Effector memory CD4-positive, alpha-beta T cell (primary cell): ENCODE measurements around the gene CACNA2D3.

ENCODE experiments used
- DNase-seq, 3 donors: peaks; one replicate each; pipeline ENCODE4 v3.0.0-alpha.2; 2020
- H3K27ac ChIP-seq: 2 replicates; pipeline ENCODE4 v1.7.0; 2013; ENCODE audit warnings: mild to moderate bottlenecking, low read length, moderate library complexity; ENCODE audit not compliant: insufficient read depth, poor library complexity, severe bottlenecking
- H3K27me3 ChIP-seq: replicated peaks from 2 replicates; pipeline ENCODE4 v1.7.0; 2013; ENCODE audit warnings: mild to moderate bottlenecking, low read length; ENCODE audit not compliant: insufficient read depth, control insufficient read depth, poor library complexity, severe bottlenecking
- H3K36me3 ChIP-seq: 2 replicates; pipeline ENCODE4 v1.7.0; 2013; ENCODE audit warnings: mild to moderate bottlenecking, low read length, moderate library complexity; ENCODE audit not compliant: control insufficient read depth, insufficient read depth
- H3K4me1 ChIP-seq: 2 replicates; pipeline ENCODE4 v1.7.0; 2013; ENCODE audit warnings: low read length, mild to moderate bottlenecking; ENCODE audit not compliant: control insufficient read depth, insufficient read depth, poor library complexity, severe bottlenecking
- H3K4me3 ChIP-seq: 2 replicates; pipeline ENCODE4 v1.7.0; 2013; ENCODE audit warnings: low read length, low read depth, mild to moderate bottlenecking; ENCODE audit not compliant: insufficient read depth, poor library complexity, severe bottlenecking
- H3K9me3 ChIP-seq: 2 replicates; pipeline ENCODE4 v1.7.0; 2013; ENCODE audit warnings: mild to moderate bottlenecking, low read length, moderate library complexity; ENCODE audit not compliant: control insufficient read depth

The CACNA2D3 gene

DNA sequence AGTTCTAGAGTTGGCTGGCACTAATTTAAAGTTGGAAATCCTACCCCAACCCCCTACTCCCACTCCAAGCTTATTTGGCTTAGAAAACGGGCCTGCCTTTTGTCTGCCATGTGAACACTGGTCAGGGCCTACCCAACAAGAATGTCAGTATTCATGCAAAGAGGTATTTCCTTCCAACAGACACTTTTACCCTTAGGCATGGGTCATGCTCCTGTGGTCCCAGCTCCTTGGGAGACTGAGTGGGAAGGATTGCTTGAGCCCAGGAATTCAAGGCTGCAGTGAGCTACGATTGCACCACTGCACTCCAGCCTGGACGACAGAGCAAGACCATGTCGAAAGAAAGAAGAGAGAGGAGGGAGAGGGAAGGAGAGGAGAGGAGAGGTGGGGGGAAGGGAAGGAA lies 943.0 kb downstream of the CACNA2D3 start:
- no peak overlapping the region for H3K4me3 ChIP-seq
- no peaks in the 10 kb centered on the region for H3K36me3 ChIP-seq
- H3K27me3 ChIP-seq = no peaks in the 10 kb centered on the region
- DNase-seq = no peak
- no peaks in the 10 kb centered on the region for H3K4me1 ChIP-seq
- H3K27ac ChIP-seq = no peak overlapping the region
- no peaks in the 10 kb centered on the region for H3K9me3 ChIP-seq

DNA sequence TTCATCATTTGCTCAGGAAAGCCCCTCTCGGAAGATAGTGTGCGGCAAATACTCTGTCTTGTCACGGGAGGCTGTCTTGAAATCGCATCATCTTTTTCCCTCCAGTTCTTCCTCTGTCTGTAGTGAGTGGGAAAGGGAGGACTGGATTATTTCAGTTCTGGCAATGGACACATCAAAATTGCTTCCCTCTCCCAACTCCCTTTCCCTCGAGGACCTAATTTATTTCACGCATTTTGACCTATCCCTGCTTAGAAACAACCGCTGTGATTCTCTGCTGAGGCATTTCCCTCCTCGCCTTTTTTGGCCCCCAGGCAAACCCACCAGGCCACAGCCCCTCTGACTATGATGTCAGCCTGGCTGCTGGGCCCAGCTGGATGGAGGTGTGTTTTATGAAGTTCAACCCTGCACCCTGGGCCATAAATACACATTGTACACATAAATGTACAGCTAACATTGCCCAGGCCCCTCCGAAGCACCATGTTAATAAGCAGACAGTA lies 944.2 kb downstream of the CACNA2D3 start:
- no peak overlapping the region for H3K27ac ChIP-seq
- no peaks in the 10 kb centered on the region for H3K9me3 ChIP-seq
- no peak for DNase-seq
- H3K27me3 ChIP-seq = no peaks in the 10 kb centered on the region
- H3K4me3 ChIP-seq = no peak overlapping the region
- no peaks in the 10 kb centered on the region for H3K36me3 ChIP-seq
- H3K4me1 ChIP-seq = no peaks in the 10 kb centered on the region

- H3K27ac ChIP-seq = no peak overlapping the region
- H3K36me3 ChIP-seq = no peaks in the 10 kb centered on the region
- no peaks in the 10 kb centered on the region for H3K4me1 ChIP-seq
- no peak overlapping the region for H3K4me3 ChIP-seq
- H3K27me3 ChIP-seq = no peaks in the 10 kb centered on the region
- DNase-seq = no peak
- H3K9me3 ChIP-seq = no peaks in the 10 kb centered on the region
Observed at GRCh38 chr3:55069950-55070349, 947.6 kb downstream of the CACNA2D3 start.

DNA sequence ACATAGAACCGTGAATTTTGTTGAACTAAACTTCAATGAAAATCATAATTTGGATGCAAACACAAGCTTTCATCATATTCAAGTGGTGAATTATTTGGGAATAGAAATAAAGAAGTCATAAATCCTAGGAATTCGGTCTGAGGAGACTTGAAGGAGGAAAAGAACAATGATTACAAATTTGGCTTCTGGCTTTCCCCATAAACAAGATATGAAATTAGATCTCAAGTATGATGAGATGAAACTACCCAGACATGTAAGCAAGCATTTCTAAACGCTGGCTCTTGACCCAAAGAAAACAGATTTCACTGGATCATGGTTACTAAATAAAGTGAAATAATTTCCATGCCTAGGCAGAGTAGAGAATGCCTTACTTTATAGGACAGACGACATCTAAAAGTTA lies 952.4 kb downstream of the CACNA2D3 start:
- Histone ChIP-seq H3K27ac (no peak overlapping the region), H3K27me3 (no peaks in the 10 kb centered on the region), H3K9me3 (no peaks in the 10 kb centered on the region), H3K36me3 (no peaks in the 10 kb centered on the region), H3K4me1 (no peaks in the 10 kb centered on the region), H3K4me3 (no peak overlapping the region)
- no peak for DNase-seq

GRCh38 chr3:55075846-55076245 lies 953.5 kb downstream of the CACNA2D3 start:
- no peaks in the 10 kb centered on the region for H3K27me3 ChIP-seq
- H3K4me1 ChIP-seq = no peaks in the 10 kb centered on the region
- no peak overlapping the region for H3K27ac ChIP-seq
- H3K9me3 ChIP-seq = no peaks in the 10 kb centered on the region
- no peak for DNase-seq
- H3K36me3 ChIP-seq = no peaks in the 10 kb centered on the region
- no peak overlapping the region for H3K4me3 ChIP-seq

DNA sequence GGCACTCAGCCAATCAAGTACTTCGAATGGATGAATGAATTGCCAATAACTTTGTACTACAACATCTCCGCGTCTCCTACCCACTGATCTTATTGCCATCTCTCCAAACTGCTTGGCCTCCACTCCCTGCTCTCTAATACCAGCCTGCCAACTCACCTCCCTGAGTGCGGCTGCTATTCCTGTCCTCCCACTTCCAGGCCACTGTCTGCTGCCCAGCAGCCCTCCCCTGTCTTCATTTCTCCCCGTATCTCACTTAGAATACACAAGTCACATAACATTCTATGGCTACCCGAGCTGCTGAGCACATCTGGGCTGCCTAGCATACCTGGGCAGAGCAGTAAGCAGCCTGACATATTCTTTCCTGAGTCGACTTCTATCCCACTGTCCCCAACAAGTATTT lies 955.4 kb downstream of the CACNA2D3 start:
- H3K27me3 ChIP-seq = no peaks in the 10 kb centered on the region
- no peaks in the 10 kb centered on the region for H3K4me1 ChIP-seq
- no peaks in the 10 kb centered on the region for H3K36me3 ChIP-seq
- H3K4me3 ChIP-seq = no peak overlapping the region
- no peak for DNase-seq
- H3K27ac ChIP-seq = no peak overlapping the region
- no peaks in the 10 kb centered on the region for H3K9me3 ChIP-seq

GRCh38 chr3:55078876-55079275 lies 956.5 kb downstream of the CACNA2D3 start:
- Histone ChIP-seq H3K36me3 (no peaks in the 10 kb centered on the region), H3K4me3 (no peak overlapping the region), H3K27me3 (no peaks in the 10 kb centered on the region), H3K4me1 (no peaks in the 10 kb centered on the region), H3K9me3 (no peaks in the 10 kb centered on the region), H3K27ac (no peak overlapping the region)
- DNase-seq = no peak

DNA sequence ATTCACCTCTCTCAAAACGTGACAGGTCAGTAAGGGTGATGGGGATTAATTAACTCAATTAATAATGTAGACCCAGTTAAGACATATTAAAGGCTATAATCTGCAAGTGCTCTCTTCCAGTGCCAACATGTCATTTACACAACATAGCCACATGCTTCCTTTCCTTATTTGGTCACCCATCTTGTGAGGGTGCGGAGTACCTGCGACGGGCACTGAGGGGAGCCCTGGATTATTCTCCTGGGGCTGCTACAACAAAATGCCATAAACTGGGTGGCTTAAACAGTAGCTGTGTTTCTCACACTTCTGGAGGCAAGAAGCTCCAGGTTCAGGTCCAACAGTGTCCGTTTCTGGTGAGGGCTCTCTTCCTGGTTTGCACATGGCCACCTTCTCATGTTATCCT lies 962.9 kb downstream of the CACNA2D3 start:
- H3K4me1 ChIP-seq = no peaks in the 10 kb centered on the region
- H3K9me3 ChIP-seq = no peaks in the 10 kb centered on the region
- H3K36me3 ChIP-seq = no peaks in the 10 kb centered on the region
- H3K27ac ChIP-seq = no peak overlapping the region
- DNase-seq = no peak
- no peaks in the 10 kb centered on the region for H3K27me3 ChIP-seq
- H3K4me3 ChIP-seq = no peak overlapping the region

- Histone ChIP-seq H3K4me1 (no peaks in the 10 kb centered on the region), H3K9me3 (no peaks in the 10 kb centered on the region), H3K27ac (no peak overlapping the region), H3K4me3 (no peak overlapping the region), H3K27me3 (no peaks in the 10 kb centered on the region), H3K36me3 (no peaks in the 10 kb centered on the region)
- DNase-seq = no peak
Observed at GRCh38 chr3:55089211-55089610, 966.9 kb downstream of the CACNA2D3 start.

GRCh38 chr3:55090291-55090690 lies 967.9 kb downstream of the CACNA2D3 start:
- Histone ChIP-seq H3K9me3 (no peaks in the 10 kb centered on the region), H3K4me1 (no peaks in the 10 kb centered on the region), H3K36me3 (no peaks in the 10 kb centered on the region), H3K4me3 (no peak overlapping the region), H3K27me3 (no peaks in the 10 kb centered on the region), H3K27ac (no peak overlapping the region)
- DNase-seq = no peak

GRCh38 chr3:55090746-55091145 lies 968.4 kb downstream of the CACNA2D3 start:
- Histone ChIP-seq H3K36me3 (no peaks in the 10 kb centered on the region), H3K4me3 (no peak overlapping the region), H3K9me3 (no peaks in the 10 kb centered on the region), H3K4me1 (no peaks in the 10 kb centered on the region), H3K27ac (no peak overlapping the region), H3K27me3 (no peaks in the 10 kb centered on the region)
- DNase-seq = no peak
